ENCODE measurements around the gene ZNF234. TPM values are rescaled to one million over a fixed set of nuclear protein-coding genes. Genes with fewer than 3 reads are reported as not detected.
A peak's percentile ranks its signal among the peaks of the same experiment; 100 is the strongest.
"Not testable (repeated sequence)": the region's sequence is repeated elsewhere in the genome, so short reads cannot be mapped to it uniquely, and the experiment has no call there.

The ZNF234 gene
- total RNA-seq, 2 experiments from 2014 or later, result 7.2 to 7.4 TPM

DNA sequence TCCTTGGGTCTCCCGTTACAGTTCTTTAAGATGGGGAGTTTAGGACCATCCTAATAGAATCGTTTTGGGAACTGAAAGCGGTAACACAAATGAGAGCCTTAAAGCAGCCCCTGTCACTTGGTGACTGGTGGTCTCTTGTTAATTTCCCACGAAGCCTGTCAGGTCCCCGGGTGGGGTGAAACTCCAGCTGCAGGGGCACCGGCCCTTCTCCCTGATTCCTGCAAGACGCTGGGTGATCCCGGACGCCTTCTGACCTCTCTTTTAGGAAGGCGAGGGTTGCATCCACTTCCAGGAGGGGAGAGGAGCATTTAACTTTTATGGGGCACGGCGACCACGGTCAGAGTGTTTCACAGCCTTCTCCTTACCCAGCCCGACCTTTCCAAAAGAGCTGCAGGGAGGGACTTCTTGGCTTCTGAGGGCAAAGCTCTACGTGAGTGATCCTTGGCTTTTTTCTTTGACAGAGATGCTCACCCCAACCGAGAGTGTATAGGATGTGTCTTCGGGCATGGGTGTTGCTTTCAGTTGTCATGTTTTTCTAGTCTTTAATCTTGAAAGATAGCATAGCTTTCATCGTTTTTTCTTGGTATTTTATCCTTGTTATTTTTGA is 27.5 kb upstream of the ZNF234 start:
- H3K27ac Mint-ChIP-seq, result peak overlapping the region; percentile 96
- POLR2A ChIA-PET, result interaction anchor here (0.7 to 1.3 kb wide), 4 partner anchors 53 to 1499 kb away, joined by 3 to 6 read pairs (median 4); no protein-coding TSS in a partner anchor
- ATAC-seq (no peak), DNase-seq (peak; percentile 4)
- TF ChIP-seq, protein P1, sequence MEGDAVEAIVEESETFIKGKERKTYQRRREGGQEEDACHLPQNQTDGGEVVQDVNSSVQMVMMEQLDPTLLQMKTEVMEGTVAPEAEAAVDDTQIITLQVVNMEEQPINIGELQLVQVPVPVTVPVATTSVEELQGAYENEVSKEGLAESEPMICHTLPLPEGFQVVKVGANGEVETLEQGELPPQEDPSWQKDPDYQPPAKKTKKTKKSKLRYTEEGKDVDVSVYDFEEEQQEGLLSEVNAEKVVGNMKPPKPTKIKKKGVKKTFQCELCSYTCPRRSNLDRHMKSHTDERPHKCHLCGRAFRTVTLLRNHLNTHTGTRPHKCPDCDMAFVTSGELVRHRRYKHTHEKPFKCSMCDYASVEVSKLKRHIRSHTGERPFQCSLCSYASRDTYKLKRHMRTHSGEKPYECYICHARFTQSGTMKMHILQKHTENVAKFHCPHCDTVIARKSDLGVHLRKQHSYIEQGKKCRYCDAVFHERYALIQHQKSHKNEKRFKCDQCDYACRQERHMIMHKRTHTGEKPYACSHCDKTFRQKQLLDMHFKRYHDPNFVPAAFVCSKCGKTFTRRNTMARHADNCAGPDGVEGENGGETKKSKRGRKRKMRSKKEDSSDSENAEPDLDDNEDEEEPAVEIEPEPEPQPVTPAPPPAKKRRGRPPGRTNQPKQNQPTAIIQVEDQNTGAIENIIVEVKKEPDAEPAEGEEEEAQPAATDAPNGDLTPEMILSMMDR (IDR thresholded peaks at IDR 0.05), result no peak
- peaks cover 44% of the 10 kb centered on the region for H3K36me3 Mint-ChIP-seq (ENCODE audit: low read depth)
- H3K4me3 Mint-ChIP-seq, result peak overlapping the region; percentile 100
- H3K27me3 Mint-ChIP-seq, result no peaks in the 10 kb centered on the region
- peaks cover 14% of the 10 kb centered on the region for H3K9me3 Mint-ChIP-seq
- CTCF ChIA-PET, result interaction anchor here (0.7 to 1.2 kb wide), 3 partner anchors 19 to 576 kb away, joined by 3 to 5 read pairs (median 3); partner anchors contain the start of genes ZNF224 and ZNF234
- H3K4me1 Mint-ChIP-seq (ENCODE audit: low read depth), result peaks cover 12% of the 10 kb centered on the region
- intact Hi-C loops (cut with micrococcal nuclease), result no loop called here

DNA sequence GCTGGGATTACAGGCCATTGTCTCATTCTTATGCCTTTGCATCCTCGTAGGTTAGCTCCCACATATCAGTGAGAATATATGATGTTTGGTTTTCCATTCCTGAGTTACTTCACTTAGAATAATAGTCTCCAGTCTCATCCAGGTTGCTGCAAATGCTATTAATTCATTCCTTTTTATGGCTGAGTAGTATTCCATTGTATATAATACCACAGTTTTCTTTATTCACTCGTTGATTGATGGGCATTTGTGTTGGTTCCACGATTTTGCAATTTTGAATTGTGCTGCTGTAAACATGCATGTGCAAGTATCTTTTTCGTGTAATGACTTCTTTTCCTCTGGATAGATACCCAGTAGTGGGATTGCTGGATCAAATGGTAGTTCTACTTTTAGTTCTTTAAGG is 20.2 kb upstream of the ZNF234 start:
- DNase-seq; H3K4me3 Mint-ChIP-seq; H3K4me1 Mint-ChIP-seq (ENCODE audit: low read depth); H3K27ac Mint-ChIP-seq; POLR2A ChIA-PET; H3K27me3 Mint-ChIP-seq; ATAC-seq; intact Hi-C loops (cut with micrococcal nuclease); CTCF ChIA-PET: not testable (repeated sequence)
- H3K9me3 Mint-ChIP-seq, result peaks cover 41% of the 10 kb centered on the region
- peaks cover 84% of the 10 kb centered on the region for H3K36me3 Mint-ChIP-seq (ENCODE audit: low read depth)

DNA sequence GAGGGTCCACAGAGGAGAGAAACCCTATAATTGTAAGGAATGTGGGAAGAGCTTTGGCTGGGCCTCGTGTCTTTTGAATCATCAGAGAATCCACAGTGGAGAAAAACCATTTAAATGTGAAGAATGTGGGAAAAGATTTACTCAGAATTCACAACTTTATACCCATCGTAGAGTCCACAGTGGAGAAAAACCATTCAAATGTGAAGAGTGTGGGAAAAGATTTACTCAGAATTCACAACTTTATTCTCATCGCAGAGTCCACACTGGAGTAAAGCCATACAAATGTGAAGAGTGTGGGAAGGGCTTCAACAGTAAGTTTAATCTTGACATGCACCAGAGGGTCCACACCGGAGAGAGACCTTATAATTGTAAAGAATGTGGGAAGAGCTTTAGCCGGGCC is 9.4 kb upstream of the ZNF234 start:
- ATAC-seq, result no peak
- no peaks in the 10 kb centered on the region for H3K4me1 Mint-ChIP-seq (ENCODE audit: low read depth)
- intact Hi-C loops (cut with micrococcal nuclease), result no loop called here
- CTCF ChIA-PET, result no interaction called here
- peaks cover 40% of the 10 kb centered on the region for H3K36me3 Mint-ChIP-seq (ENCODE audit: low read depth)
- no peak for DNase-seq
- no peak overlapping the region for H3K4me3 Mint-ChIP-seq
- H3K27me3 Mint-ChIP-seq, result no peaks in the 10 kb centered on the region
- TF ChIP-seq, protein P1 (IDR thresholded peaks at IDR 0.05), result no peak
- no peak overlapping the region for H3K27ac Mint-ChIP-seq
- POLR2A ChIA-PET, result interaction anchor here (1.1 to 2.1 kb wide), 2 partner anchors 10 to 17 kb away, joined by 3 to 6 read pairs; no protein-coding TSS in a partner anchor
- peaks cover 34% of the 10 kb centered on the region for H3K9me3 Mint-ChIP-seq

DNA sequence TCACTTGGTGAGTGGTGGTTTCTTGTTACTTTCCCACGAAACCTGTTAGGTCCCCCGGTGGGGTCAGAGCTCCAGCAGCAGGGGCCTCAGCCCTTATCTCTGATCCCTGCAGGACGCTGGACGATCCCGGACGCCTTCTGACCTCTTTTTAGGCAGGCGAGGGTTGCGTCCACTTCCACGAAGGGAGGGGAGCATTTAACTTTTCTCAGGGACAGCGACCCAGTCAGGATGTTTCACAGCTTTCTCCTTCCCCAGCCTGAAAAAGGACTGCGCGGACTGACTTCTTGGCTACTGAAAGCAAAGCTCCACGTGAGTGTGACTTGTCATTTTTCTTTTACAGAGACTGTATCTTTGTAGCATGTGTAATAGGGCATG is 692 bp downstream of the ZNF234 start:
- no peaks in the 10 kb centered on the region for H3K27me3 Mint-ChIP-seq
- H3K4me3 Mint-ChIP-seq, result peak overlapping the region; percentile 88
- peak overlapping the region; percentile 95 for H3K27ac Mint-ChIP-seq
- ATAC-seq (no peak), DNase-seq (peak; percentile 8)
- H3K4me1 Mint-ChIP-seq (ENCODE audit: low read depth), result peaks cover 15% of the 10 kb centered on the region
- intact Hi-C loops (cut with micrococcal nuclease), result no loop called here
- peaks cover 12% of the 10 kb centered on the region for H3K9me3 Mint-ChIP-seq
- POLR2A ChIA-PET, result interaction anchor here (0.6 to 1.5 kb wide), 4 partner anchors 10 to 24 kb away, joined by 3 to 8 read pairs (median 6); partner anchors contain the start of gene ZNF226
- peaks cover 32% of the 10 kb centered on the region for H3K36me3 Mint-ChIP-seq (ENCODE audit: low read depth)
- TF ChIP-seq, protein P1 (IDR thresholded peaks at IDR 0.05), result no peak
- CTCF ChIA-PET, result interaction anchor here (1.2 kb wide), 1 partner anchor 28 kb away, joined by 3 read pairs; no protein-coding TSS in a partner anchor

DNA sequence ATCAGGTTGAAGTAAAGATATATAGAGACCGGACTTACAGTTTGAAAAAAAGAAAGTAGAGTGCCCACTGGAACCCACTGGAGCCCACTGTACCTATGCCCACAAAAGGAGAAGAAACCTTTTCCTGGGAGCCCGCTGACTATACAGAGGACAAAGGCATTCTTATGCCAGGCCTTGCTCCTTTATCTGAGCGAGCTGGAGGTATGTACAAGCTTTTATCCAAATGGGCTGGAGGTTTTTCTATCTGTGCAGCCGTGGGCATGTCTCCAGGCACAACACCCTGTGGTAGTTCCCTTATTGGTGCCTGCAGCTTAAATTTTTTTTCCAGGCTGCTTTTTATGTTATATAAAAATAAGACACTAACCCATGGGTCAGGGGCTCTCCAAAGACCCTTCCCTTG is 8.4 kb downstream of the ZNF234 start:
- Mint-ChIP-seq H3K9me3 (peaks cover 35% of the 10 kb centered on the region), H3K36me3 (ENCODE audit: low read depth) (peaks cover 86% of the 10 kb centered on the region), H3K27me3 (no peaks in the 10 kb centered on the region), H3K4me3 (no peak overlapping the region), H3K27ac (no peak overlapping the region), H3K4me1 (ENCODE audit: low read depth) (no peaks in the 10 kb centered on the region)
- POLR2A ChIA-PET, result interaction anchor here (0.7 kb wide), 1 partner anchor 867 kb away, joined by 3 read pairs; no protein-coding TSS in a partner anchor
- TF ChIP-seq, protein P1 (IDR thresholded peaks at IDR 0.05), result no peak
- CTCF ChIA-PET, result no interaction called here
- intact Hi-C loops (cut with micrococcal nuclease), result no loop called here
- no peak for DNase-seq
- ATAC-seq, result no peak
